Measurements from ENCODE around the gene ARID2.

The ARID2 gene

GRCh38 chr12:45729233-45730083, at the start of gene ARID2:
Gene ARID2 (plus strand): TSS chr12:45729706. CDS start chr12:45729837, 131 bp downstream.
- Mint-ChIP-seq H3K27ac (peak within 1 kb of the TSS; percentile 100), H3K4me1 (ENCODE audit: low read depth) (peaks cover 44% of the 10 kb centered on the region), H3K9me3 (no peaks in the 10 kb centered on the region), H3K4me3 (peak within 1 kb of the TSS; percentile 100), H3K27me3 (no peaks in the 10 kb centered on the region), H3K36me3 (ENCODE audit: low read depth) (peaks cover 17% of the 10 kb centered on the region)

GRCh38 chr12:45680362-45680761, 49.1 kb upstream of the ARID2 start:
- peaks cover 3% of the 10 kb centered on the region for H3K27me3 Mint-ChIP-seq
- H3K36me3 Mint-ChIP-seq (ENCODE audit: low read depth), result no peaks in the 10 kb centered on the region
- no peak overlapping the region for H3K27ac Mint-ChIP-seq
- no peak overlapping the region for H3K4me3 Mint-ChIP-seq
- no peaks in the 10 kb centered on the region for H3K9me3 Mint-ChIP-seq
- no peaks in the 10 kb centered on the region for H3K4me1 Mint-ChIP-seq (ENCODE audit: low read depth)

- Mint-ChIP-seq H3K4me1 (ENCODE audit: low read depth) (peaks cover 10% of the 10 kb centered on the region), H3K27me3 (peaks cover 3% of the 10 kb centered on the region), H3K27ac (no peak overlapping the region), H3K4me3 (no peak overlapping the region), H3K9me3 (no peaks in the 10 kb centered on the region), H3K36me3 (ENCODE audit: low read depth) (no peaks in the 10 kb centered on the region)
Measured at GRCh38 chr12:45681465-45681864, 48.0 kb upstream of the ARID2 start.

GRCh38 chr12:45685680-45686079, 43.8 kb upstream of the ARID2 start:
- Mint-ChIP-seq H3K9me3 (no peaks in the 10 kb centered on the region), H3K27me3 (peaks cover 3% of the 10 kb centered on the region), H3K4me1 (ENCODE audit: low read depth) (peaks cover 23% of the 10 kb centered on the region), H3K36me3 (ENCODE audit: low read depth) (no peaks in the 10 kb centered on the region), H3K4me3 (no peak overlapping the region), H3K27ac (no peak overlapping the region)

GRCh38 chr12:45687081-45688015, 42.2 kb upstream of the ARID2 start:
- Mint-ChIP-seq H3K36me3 (ENCODE audit: low read depth) (no peaks in the 10 kb centered on the region), H3K4me1 (ENCODE audit: low read depth) (peaks cover 23% of the 10 kb centered on the region), H3K9me3 (no peaks in the 10 kb centered on the region), H3K27me3 (peaks cover 3% of the 10 kb centered on the region), H3K27ac (no peak overlapping the region), H3K4me3 (no peak overlapping the region)

GRCh38 chr12:45688183-45688582, 41.3 kb upstream of the ARID2 start:
- no peaks in the 10 kb centered on the region for H3K36me3 Mint-ChIP-seq (ENCODE audit: low read depth)
- H3K27ac Mint-ChIP-seq, result no peak overlapping the region
- H3K4me3 Mint-ChIP-seq, result no peak overlapping the region
- H3K9me3 Mint-ChIP-seq, result no peaks in the 10 kb centered on the region
- H3K27me3 Mint-ChIP-seq, result peaks cover 3% of the 10 kb centered on the region
- H3K4me1 Mint-ChIP-seq (ENCODE audit: low read depth), result peaks cover 23% of the 10 kb centered on the region

- no peak overlapping the region for H3K27ac Mint-ChIP-seq
- H3K27me3 Mint-ChIP-seq, result no peaks in the 10 kb centered on the region
- peaks cover 3% of the 10 kb centered on the region for H3K9me3 Mint-ChIP-seq
- no peaks in the 10 kb centered on the region for H3K36me3 Mint-ChIP-seq (ENCODE audit: low read depth)
- H3K4me3 Mint-ChIP-seq, result no peak overlapping the region
- no peaks in the 10 kb centered on the region for H3K4me1 Mint-ChIP-seq (ENCODE audit: low read depth)
Measured at GRCh38 chr12:45695035-45695434, 34.5 kb upstream of the ARID2 start.

GRCh38 chr12:45695606-45696005, 33.9 kb upstream of the ARID2 start:
- no peak overlapping the region for H3K27ac Mint-ChIP-seq
- H3K9me3 Mint-ChIP-seq, result peaks cover 3% of the 10 kb centered on the region
- H3K4me1 Mint-ChIP-seq (ENCODE audit: low read depth), result no peaks in the 10 kb centered on the region
- no peak overlapping the region for H3K4me3 Mint-ChIP-seq
- H3K36me3 Mint-ChIP-seq (ENCODE audit: low read depth), result no peaks in the 10 kb centered on the region
- H3K27me3 Mint-ChIP-seq, result no peaks in the 10 kb centered on the region

GRCh38 chr12:45696049-45696448, 33.5 kb upstream of the ARID2 start:
- H3K9me3 Mint-ChIP-seq, result peaks cover 3% of the 10 kb centered on the region
- no peaks in the 10 kb centered on the region for H3K36me3 Mint-ChIP-seq (ENCODE audit: low read depth)
- H3K4me3 Mint-ChIP-seq, result no peak overlapping the region
- H3K4me1 Mint-ChIP-seq (ENCODE audit: low read depth), result no peaks in the 10 kb centered on the region
- H3K27ac Mint-ChIP-seq, result no peak overlapping the region
- no peaks in the 10 kb centered on the region for H3K27me3 Mint-ChIP-seq

- no peak overlapping the region for H3K4me3 Mint-ChIP-seq
- H3K4me1 Mint-ChIP-seq (ENCODE audit: low read depth), result no peaks in the 10 kb centered on the region
- no peak overlapping the region for H3K27ac Mint-ChIP-seq
- H3K9me3 Mint-ChIP-seq, result peaks cover 3% of the 10 kb centered on the region
- no peaks in the 10 kb centered on the region for H3K36me3 Mint-ChIP-seq (ENCODE audit: low read depth)
- no peaks in the 10 kb centered on the region for H3K27me3 Mint-ChIP-seq
Measured at GRCh38 chr12:45697371-45697770, 32.1 kb upstream of the ARID2 start.

GRCh38 chr12:45701296-45701695, 28.2 kb upstream of the ARID2 start:
- Mint-ChIP-seq H3K27ac (no peak overlapping the region), H3K36me3 (ENCODE audit: low read depth) (peaks cover 7% of the 10 kb centered on the region), H3K4me3 (no peak overlapping the region), H3K27me3 (no peaks in the 10 kb centered on the region), H3K9me3 (peaks cover 3% of the 10 kb centered on the region), H3K4me1 (ENCODE audit: low read depth) (no peaks in the 10 kb centered on the region)

GRCh38 chr12:45703942-45704341, 25.6 kb upstream of the ARID2 start:
- Mint-ChIP-seq H3K27me3 (no peaks in the 10 kb centered on the region), H3K4me1 (ENCODE audit: low read depth) (no peaks in the 10 kb centered on the region), H3K36me3 (ENCODE audit: low read depth) (peaks cover 7% of the 10 kb centered on the region), H3K9me3 (no peaks in the 10 kb centered on the region), H3K4me3 (no peak overlapping the region), H3K27ac (no peak overlapping the region)

GRCh38 chr12:45704968-45705367, 24.5 kb upstream of the ARID2 start:
- no peaks in the 10 kb centered on the region for H3K9me3 Mint-ChIP-seq
- H3K27me3 Mint-ChIP-seq, result no peaks in the 10 kb centered on the region
- no peak overlapping the region for H3K4me3 Mint-ChIP-seq
- peaks cover 7% of the 10 kb centered on the region for H3K36me3 Mint-ChIP-seq (ENCODE audit: low read depth)
- no peak overlapping the region for H3K27ac Mint-ChIP-seq
- no peaks in the 10 kb centered on the region for H3K4me1 Mint-ChIP-seq (ENCODE audit: low read depth)

- H3K27ac Mint-ChIP-seq, result no peak overlapping the region
Measured at GRCh38 chr12:45705404-45705803, 24.1 kb upstream of the ARID2 start.

GRCh38 chr12:45707241-45707857, 22.2 kb upstream of the ARID2 start:
- Mint-ChIP-seq H3K9me3 (no peaks in the 10 kb centered on the region), H3K27ac (no peak overlapping the region), H3K36me3 (ENCODE audit: low read depth) (peaks cover 8% of the 10 kb centered on the region), H3K27me3 (no peaks in the 10 kb centered on the region), H3K4me1 (ENCODE audit: low read depth) (peaks cover under 1% of the 10 kb centered on the region), H3K4me3 (no peak overlapping the region)

More at GRCh38 chr12:45705404-45705803, 24.1 kb upstream of the ARID2 start:
- no peaks in the 10 kb centered on the region for H3K27me3 Mint-ChIP-seq
- H3K4me1 Mint-ChIP-seq (ENCODE audit: low read depth), result no peaks in the 10 kb centered on the region
- H3K9me3 Mint-ChIP-seq, result no peaks in the 10 kb centered on the region
- peaks cover 7% of the 10 kb centered on the region for H3K36me3 Mint-ChIP-seq (ENCODE audit: low read depth)
- no peak overlapping the region for H3K4me3 Mint-ChIP-seq
